Fibroblast of lung (primary cell): ENCODE results near the gene HMGN1. TPM values are rescaled to one million over a fixed set of nuclear protein-coding genes. Genes with fewer than 3 reads are reported as not detected.

Experiments
- DNase-seq, 2 donors: peaks; one replicate each; pipeline versions ENCODE4 v3.0.0 to v3.0.0-alpha.2; 2010; ENCODE audit warnings: low read depth in 2 of 2
- H2AFZ ChIP-seq: 2 replicates; pipeline ENCODE4 v1.5.1; 2012; ENCODE audit warnings: low read length, control low read depth, inconsistent platforms
- H3K27ac ChIP-seq: 2 replicates; pipeline ENCODE4 v1.5.1; 2011; ENCODE audit warnings: low read length, control low read depth; ENCODE audit not compliant: insufficient read depth
- H3K27me3 ChIP-seq: 2 replicates; pipeline ENCODE4 v1.5.1; 2011; ENCODE audit warnings: mild to moderate bottlenecking, low read length; ENCODE audit not compliant: control insufficient read depth, insufficient read depth
- H3K36me3 ChIP-seq: 2 replicates; pipeline ENCODE4 v1.5.1; 2011; ENCODE audit warnings: low read length; ENCODE audit not compliant: control insufficient read depth, insufficient read depth
- H3K4me1 ChIP-seq: 2 replicates; pipeline ENCODE4 v1.5.1; 2011; ENCODE audit warnings: low read length; ENCODE audit not compliant: control insufficient read depth, insufficient read depth; ENCODE audit errors: extremely low read depth
- H3K4me2 ChIP-seq: 2 replicates; pipeline ENCODE4 v1.5.1; 2011; ENCODE audit warnings: low read length, control low read depth; ENCODE audit not compliant: insufficient read depth; ENCODE audit errors: extremely low read depth
- H3K4me3 ChIP-seq, 4 experiments: fragments of 200-600 bp in 1 of 4; sonication (generic) in 1 of 4; replicated peaks in 1 of 4; 2 replicates each; pipeline ENCODE4 v1.5.1; 2011 to 2016; ENCODE audit warnings: low read length in 4 of 4, low read depth in 3 of 4, mild to moderate bottlenecking in 3 of 4, control low read depth in 2 of 4, inconsistent platforms in 1 of 4, mixed read lengths in 1 of 4; ENCODE audit not compliant: insufficient read depth in 1 of 4; ENCODE audit errors: control extremely low read depth in 1 of 4
- H3K79me2 ChIP-seq: 2 replicates; pipeline ENCODE4 v1.5.1; 2012; ENCODE audit warnings: mild to moderate bottlenecking, low read length, inconsistent platforms; ENCODE audit not compliant: control insufficient read depth, insufficient read depth
- H3K9ac ChIP-seq: 2 replicates; pipeline ENCODE4 v1.5.1; 2011; ENCODE audit warnings: mild to moderate bottlenecking, low read length, control low read depth; ENCODE audit not compliant: insufficient read depth
- H3K9me3 ChIP-seq: 2 replicates; pipeline ENCODE4 v1.5.1; 2012; ENCODE audit warnings: low read depth, low read length; ENCODE audit not compliant: control insufficient read depth, insufficient read depth
- H4K20me1 ChIP-seq: 2 replicates; pipeline ENCODE4 v1.5.1; 2011; ENCODE audit warnings: low read length; ENCODE audit not compliant: control insufficient read depth, insufficient read depth; ENCODE audit errors: extremely low read depth
- EZH2 ChIP-seq: IDR thresholded peaks from 2 replicates; pipeline ENCODE4 v1.5.1; 2012; ENCODE audit warnings: low read length, control low read depth, mild to moderate bottlenecking; ENCODE audit errors: missing control alignments
- polyA plus RNA-seq, 2 donors: library from polyadenylated mRNA; depleted of rRNA in 1 of 2; stranded (reverse) in 1 of 2; unstranded in 1 of 2; fragments of >200 nt; gene quantifications; 2 replicates each; pipeline ENCODE4 v1.2.1, GENCODE V29; 2011 to 2012; ENCODE audit warnings: missing spikeins in 1 of 2
- total RNA-seq: library from RNA; depleted of rRNA; stranded (reverse); fragments of >200 nt; gene quantifications from 2 replicates; pipeline ENCODE4 v1.2.1, GENCODE V29; 2014
- TF ChIP-seq, protein P1 (sequence below), 2 donors: IDR thresholded peaks in 1 of 2; conservative IDR thresholded peaks in 1 of 2; 1 replicate in 1 of 2; 2 replicates in 1 of 2; pipeline ENCODE4 v1.5.1; 2011 to 2012; ENCODE audit warnings: low read length in 2 of 2, control low read depth in 1 of 2, inconsistent platforms in 1 of 2, low read depth in 1 of 2, mild to moderate bottlenecking in 1 of 2

HMGN1 gene
- total and polyA plus RNA-seq, 2 donors (not counting 1 experiment from before 2014, with no cell fraction given): 160 to 171 TPM

DNA sequence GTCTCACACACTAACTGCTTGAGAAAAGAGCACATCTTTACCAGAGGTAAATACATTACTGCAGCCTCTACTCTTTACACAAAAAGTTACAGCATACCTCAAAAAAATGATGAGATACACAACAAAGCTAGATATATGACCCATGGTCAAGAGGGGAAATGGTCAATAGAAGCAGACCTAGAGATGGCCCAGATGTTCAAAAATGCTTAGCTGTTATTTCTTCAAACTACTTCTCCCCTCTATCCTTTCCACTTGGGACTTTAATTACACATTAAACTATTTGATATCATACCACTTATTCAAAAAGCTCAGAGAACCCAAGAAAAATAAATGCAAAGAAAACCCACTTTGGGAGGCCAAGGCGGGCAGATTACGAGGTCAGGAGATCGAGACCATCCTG lies 48.3 kb downstream of the HMGN1 start:
- no peaks in the 10 kb centered on the region for H4K20me1 ChIP-seq
- DNase-seq: no peak
- TF ChIP-seq, protein P1, sequence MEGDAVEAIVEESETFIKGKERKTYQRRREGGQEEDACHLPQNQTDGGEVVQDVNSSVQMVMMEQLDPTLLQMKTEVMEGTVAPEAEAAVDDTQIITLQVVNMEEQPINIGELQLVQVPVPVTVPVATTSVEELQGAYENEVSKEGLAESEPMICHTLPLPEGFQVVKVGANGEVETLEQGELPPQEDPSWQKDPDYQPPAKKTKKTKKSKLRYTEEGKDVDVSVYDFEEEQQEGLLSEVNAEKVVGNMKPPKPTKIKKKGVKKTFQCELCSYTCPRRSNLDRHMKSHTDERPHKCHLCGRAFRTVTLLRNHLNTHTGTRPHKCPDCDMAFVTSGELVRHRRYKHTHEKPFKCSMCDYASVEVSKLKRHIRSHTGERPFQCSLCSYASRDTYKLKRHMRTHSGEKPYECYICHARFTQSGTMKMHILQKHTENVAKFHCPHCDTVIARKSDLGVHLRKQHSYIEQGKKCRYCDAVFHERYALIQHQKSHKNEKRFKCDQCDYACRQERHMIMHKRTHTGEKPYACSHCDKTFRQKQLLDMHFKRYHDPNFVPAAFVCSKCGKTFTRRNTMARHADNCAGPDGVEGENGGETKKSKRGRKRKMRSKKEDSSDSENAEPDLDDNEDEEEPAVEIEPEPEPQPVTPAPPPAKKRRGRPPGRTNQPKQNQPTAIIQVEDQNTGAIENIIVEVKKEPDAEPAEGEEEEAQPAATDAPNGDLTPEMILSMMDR (conservative IDR thresholded peaks at IDR 0.05 in 1 of 2, IDR thresholded peaks at IDR 0.05 in 1 of 2; ENCODE audit: low read depth in 1 of 2, low read length in 2 of 2): no peak
- TF ChIP-seq EZH2: no peak

DNA sequence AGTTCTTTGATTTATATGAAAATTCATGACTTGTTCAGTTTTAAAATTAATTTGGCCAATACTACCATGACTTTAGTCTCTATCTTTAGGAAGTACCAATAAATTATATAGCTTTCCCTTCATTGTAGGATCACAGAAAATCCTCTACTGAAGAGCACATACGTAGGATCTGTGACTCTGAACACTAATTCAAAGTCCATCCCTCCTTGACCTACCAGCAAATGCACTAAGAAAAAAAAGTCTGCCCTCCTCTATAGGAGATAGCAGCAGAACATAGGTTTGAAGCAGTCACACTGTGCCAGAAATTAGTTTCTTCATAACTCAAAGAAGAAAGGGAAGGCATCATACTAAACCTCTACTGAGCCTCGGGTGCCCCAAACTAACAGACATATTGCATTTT lies 52.0 kb downstream of the HMGN1 start:
- H3K9ac ChIP-seq: no peak overlapping the region
- H3K4me3 ChIP-seq: no peak overlapping the region
- H3K79me2 ChIP-seq: peaks cover 1% of the 10 kb centered on the region
- no peak overlapping the region for H3K4me2 ChIP-seq
- no peaks in the 10 kb centered on the region for H4K20me1 ChIP-seq
- H2AFZ ChIP-seq: no peak overlapping the region
- no peaks in the 10 kb centered on the region for H3K4me1 ChIP-seq
- DNase-seq: no peak
- TF ChIP-seq EZH2: no peak
- TF ChIP-seq, protein P1 (conservative IDR thresholded peaks at IDR 0.05 in 1 of 2, IDR thresholded peaks at IDR 0.05 in 1 of 2; ENCODE audit: low read depth in 1 of 2, low read length in 2 of 2): no peak
- no peaks in the 10 kb centered on the region for H3K27me3 ChIP-seq
- no peaks in the 10 kb centered on the region for H3K36me3 ChIP-seq
- H3K9me3 ChIP-seq: no peaks in the 10 kb centered on the region
- H3K27ac ChIP-seq: no peak overlapping the region

More for the DNA sequence above, 48.3 kb downstream of the HMGN1 start:
- H3K4me2 ChIP-seq: no peak overlapping the region
- H3K79me2 ChIP-seq: peaks cover 1% of the 10 kb centered on the region
- H3K4me3 ChIP-seq: no peak overlapping the region
- H3K9me3 ChIP-seq: no peaks in the 10 kb centered on the region
- H3K36me3 ChIP-seq: no peaks in the 10 kb centered on the region
- H3K27ac ChIP-seq: no peak overlapping the region
- H3K27me3 ChIP-seq: no peaks in the 10 kb centered on the region
- no peak overlapping the region for H3K9ac ChIP-seq
- H3K4me1 ChIP-seq: no peaks in the 10 kb centered on the region
- H2AFZ ChIP-seq: no peak overlapping the region

Other genes with a start within 250 kb of the HMGN1 start
- 53.4 and 55.5 TPM in 2 replicates for gene PSMG1, start 165.6 kb downstream of the HMGN1 start, total RNA-seq
- gene PSMG1, start 165.6 kb downstream of the HMGN1 start, polyA plus RNA-seq: 62.3 and 69.5 TPM in 2 replicates
- gene BRWD1, start 35.5 kb downstream of the HMGN1 start, total RNA-seq: 48.9 and 62.1 TPM in 2 replicates
- gene BRWD1, start 35.5 kb downstream of the HMGN1 start, polyA plus RNA-seq: 10.8 and 17.1 TPM in 2 replicates
- gene LCA5L, start 96.7 kb upstream of the HMGN1 start, total RNA-seq: 0.51 and 0.66 TPM in 2 replicates
- gene LCA5L, start 96.7 kb upstream of the HMGN1 start, polyA plus RNA-seq: 0.38 and 1.0 TPM in 2 replicates
- gene SH3BGR, start 102.9 kb upstream of the HMGN1 start, total RNA-seq: 3.3 and 6.8 TPM in 2 replicates
- gene SH3BGR, start 102.9 kb upstream of the HMGN1 start, polyA plus RNA-seq: 1.6 and 1.8 TPM in 2 replicates